Posterior cingulate gyrus (tissue), 11 donors: ENCODE results near the gene TMEM266.

Source experiments
- DNase-seq, 10 donors: peaks; one replicate each; pipeline versions ENCODE4 v3.0.0 to v3.0.0-alpha.2; 2020 to 2021; ENCODE audit warnings: mixed read lengths in 3 of 10
- intact Hi-C: fragments of 100-400 bp; cut with DNase I; formaldehyde crosslinking; loops from one replicate; pipeline ENCODE4 v1.15.1; 2023

The TMEM266 gene

DNA sequence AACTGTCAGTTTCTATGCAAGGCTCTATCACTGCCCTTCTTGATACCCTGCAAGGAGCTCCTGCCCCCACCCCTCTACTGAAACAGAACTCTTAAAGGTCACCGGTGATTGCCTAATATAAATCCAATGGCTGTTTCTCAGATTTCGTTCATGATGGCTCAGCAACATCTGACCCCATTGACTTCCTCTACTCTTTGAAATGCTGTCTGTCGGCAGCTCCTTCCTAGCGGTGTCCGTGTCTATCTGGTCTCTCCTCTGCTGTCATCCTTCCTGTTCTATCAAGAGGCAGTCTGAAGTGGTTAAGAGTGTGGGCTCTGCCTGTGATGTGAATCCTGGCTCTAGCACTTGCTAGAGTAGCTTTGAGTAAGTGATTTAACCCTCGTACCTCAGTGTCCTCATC lies 5.5 kb downstream of the TMEM266 start:
- no peak for DNase-seq
- intact Hi-C loops: no loop called here

DNA sequence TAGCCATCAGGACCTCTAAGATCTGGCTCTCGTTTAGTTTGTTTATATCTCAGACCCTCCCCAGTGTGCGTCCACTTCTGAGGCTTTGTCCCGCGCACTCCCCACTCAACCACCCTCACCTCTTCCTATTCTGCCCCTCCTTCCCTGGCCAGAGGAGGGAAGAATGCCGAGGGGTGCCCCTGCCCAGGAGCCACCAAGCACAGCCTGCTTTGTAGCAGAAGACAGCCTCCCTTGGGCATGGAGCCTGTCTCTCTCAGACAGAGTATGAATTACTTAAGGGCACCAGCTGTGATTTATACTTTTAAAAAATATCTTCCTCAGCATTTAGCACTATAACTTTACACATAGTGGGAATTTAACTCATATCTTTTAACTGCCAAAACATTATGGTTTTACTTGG lies 6.0 kb downstream of the TMEM266 start:
- intact Hi-C loops: no loop called here
- no peak for DNase-seq

DNA sequence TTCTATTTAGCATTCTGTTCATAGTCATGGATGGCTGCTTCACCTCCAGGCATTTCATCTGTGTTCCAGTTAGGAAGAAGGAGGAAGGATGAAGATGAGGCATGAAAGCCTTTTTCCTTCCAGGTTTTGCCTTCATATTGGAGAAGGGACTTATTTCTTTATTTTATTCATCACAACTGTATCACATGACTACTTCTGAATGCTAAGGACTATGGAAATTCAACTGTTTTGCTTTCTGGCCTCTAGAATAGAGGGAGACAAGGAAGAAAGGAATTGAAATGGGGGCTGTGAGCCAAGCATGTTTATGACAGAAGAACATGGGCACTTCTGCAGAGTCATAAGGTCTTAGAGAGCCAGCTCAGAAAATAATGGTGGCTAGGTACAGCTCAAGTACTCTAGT lies 10.4 kb downstream of the TMEM266 start:
- no peak for DNase-seq
- intact Hi-C loops: no loop called here

DNA sequence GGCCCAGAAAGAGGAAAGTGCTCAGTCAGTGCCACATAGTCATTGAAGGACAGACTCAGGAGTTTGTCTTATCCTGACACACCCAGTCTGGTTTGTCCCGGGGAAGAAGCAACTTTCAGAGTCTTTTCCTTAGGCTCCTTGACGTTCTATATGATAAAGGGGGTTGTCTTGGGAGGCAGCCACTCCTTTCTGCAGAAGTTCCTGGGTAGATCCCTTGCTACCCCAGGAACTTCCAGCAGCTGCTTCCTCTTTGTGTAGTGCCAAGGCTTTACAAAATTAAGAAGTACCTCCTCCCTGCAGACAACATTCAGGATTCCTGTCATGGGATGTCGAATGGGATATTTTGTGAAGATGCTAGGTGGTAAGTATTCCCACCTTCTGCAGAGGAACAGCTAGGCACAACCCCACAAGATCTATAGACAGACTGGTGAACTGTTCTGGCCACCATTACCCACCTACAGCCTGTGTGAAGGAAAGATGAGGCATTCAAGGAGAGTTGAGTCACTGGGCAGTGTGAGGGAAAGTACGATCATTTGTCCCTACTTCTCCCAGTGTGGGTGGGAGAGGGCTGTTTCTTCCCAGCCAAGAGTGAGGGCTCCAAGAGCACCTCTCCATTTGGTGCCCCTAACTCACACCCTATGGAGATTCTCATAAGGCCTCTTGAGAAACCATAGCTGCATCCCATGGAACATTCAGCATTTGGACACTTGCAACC lies 11.3 kb downstream of the TMEM266 start:
- intact Hi-C loops: no loop called here

DNA sequence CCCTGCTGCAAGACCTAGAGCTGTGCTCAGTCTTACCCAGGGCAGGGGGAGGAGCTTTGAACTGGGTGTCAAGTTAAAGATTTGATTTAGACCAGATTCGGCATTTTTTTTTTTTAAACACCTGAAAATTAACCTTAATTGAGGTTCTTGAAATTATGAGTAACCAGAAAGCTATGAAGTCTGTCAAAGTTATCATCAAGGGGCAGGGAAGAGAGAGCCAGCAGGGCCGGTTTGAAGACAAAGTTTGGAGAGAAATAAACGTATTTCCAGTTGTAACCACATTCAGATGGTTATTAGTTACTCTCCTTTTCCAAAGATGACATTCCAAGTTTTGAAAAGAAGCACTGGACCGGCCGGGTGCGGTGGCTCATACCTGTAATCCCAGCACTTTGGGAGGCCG lies 12.0 kb downstream of the TMEM266 start:
- intact Hi-C loops: no loop called here
- DNase-seq: no peak

More for the DNA sequence above, 11.3 kb downstream of the TMEM266 start:
- DNase-seq: no peak

DNA sequence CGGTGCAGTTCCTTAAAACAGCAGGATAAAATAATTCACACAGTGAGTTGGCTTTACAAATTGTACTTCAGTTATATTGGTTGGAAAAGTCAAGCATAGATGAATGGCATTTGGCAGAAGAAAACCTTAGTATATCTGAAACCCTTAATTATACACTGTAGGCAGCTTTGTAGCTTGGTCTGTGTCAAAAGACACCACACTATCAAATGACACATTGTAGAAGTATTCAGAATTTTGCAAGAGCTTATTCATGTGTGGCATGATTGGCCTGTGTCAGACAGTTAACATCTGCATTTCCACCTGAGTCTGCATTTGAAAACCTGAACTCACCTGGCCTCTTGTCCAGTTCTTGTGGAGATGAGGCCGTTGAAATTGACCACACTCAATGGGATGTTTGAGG lies 13.8 kb downstream of the TMEM266 start:
- intact Hi-C loops: no loop called here
- DNase-seq: no peak

DNA sequence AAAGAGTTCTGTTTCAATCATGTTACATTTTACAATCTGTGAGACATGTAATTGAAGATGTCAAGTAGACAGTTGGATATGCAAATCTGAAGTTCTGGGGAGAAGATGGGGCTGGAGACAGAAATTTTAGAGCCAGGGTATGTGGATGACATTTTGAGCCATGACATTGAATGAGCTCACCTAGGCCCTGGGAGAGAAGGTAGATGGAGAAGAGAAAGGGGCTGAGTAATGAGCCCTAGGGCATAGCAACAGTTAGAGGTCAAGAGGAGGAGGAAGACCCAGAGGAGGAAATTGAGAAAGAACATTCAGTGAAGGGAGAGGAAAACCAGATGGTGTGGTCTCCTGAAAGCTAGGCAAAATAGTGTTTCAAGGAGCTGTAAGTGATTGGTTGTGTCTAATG lies 15.3 kb downstream of the TMEM266 start:
- intact Hi-C loops: no loop called here
- DNase-seq: no peak

DNA sequence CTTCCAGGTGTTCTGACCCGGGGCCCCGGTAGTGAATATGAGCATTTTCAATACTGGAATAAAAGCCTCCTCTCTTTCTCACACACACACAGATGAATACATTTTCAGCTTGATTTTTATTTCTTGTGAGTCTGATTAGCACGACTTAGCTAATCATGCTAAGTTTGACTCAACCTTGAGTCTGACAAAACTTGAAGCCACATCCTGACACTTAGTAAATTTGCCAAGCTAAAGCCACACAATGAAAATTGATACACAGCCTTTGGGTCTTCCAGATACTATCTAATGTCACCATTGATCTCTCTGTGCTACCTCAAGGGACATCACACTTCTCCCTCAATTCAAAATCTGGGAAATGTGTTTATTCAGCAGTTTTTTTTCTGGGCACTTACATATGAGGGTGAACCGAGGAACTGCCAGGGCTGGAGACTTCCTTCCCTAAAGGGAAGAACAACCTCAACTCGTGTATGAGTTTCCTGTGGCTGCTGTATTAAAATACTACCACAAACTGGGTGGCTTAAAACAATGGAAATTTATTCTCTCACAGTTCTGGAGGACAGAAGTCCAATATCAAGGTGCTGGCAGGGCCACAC lies 18.6 kb downstream of the TMEM266 start:
- DNase-seq: no peak
- intact Hi-C loops: no loop called here

DNA sequence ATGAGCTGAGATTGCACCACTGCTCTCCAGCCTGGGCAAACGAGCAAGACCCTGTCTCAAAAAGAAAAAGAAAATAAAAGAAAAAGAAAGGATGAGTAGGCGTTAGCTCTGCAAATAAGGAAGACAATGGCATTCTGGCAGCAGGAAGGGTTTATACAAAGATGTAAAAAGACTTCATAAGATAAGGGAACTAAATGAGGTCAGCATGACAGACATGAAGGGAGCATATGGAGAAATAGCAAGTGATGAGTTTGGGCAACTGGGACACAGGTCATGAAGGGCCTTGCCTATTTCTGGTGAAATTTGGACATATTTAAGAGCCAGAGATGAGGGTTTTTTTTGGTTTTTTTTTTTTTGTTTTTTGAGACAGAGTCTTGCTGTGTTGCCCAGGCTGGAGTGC lies 24.5 kb downstream of the TMEM266 start:
- no peak for DNase-seq
- intact Hi-C loops: no loop called here

DNA sequence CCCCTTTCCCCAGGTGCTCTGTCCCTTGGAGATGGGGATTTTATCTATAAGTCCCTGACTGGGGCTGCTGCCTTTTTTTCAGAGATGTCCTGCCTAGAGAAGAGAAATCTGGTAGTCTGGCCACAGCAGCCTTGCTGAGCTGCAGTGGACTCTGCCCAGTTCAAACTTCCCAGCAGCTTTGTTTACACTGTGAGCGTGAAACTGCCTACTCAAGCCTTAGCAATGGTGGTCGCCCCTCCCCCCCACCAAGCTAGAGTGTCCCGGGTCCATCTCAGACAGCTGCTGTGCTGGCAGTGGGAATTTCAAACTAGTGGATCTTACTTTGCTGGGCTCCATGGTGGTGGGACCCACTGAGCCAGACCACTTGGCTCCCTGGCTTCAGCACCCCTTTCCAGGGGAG lies 38.9 kb downstream of the TMEM266 start:
- DNase-seq: no peak
- intact Hi-C loops: no loop called here

DNA sequence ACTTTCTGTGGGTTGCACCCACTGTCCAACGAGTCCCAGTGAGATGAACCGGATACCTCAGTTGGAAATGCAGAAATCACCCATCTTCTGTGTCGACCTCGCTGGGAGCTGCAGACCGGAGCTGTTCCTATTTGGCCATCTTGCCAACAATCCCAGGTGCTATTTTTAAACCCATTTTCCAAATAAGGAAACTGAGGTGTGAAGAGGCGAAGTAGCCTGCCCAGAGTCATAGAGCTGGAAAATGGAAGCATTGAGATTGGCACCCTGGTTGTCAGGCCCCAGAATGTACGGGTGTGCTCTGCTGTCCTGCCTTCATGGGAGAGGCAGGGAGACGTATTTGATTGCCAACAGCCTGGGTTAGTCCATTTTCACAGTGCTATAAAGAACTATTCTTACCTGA lies 39.6 kb downstream of the TMEM266 start:
- intact Hi-C loops: no loop called here
- no peak for DNase-seq

DNA sequence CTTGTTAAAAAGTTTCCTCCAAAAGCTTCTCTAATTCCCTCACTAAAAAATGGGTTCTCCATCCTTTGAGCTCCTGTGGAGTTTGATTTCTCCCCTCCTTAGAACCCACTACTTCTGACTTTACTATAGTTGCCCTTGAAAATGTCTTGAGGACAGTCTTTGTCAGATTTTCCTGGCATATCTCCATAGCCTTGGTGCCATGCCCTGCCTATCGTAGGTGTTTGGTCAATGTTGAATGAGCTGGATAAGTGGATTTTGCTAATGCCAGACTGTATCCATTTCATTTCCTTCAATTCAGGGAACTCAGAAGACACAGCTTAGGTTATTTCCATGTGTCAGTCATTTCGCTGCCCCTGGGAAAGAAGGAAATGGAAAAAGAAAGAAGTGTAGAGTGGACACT lies 40.6 kb downstream of the TMEM266 start:
- intact Hi-C loops: no loop called here

DNA sequence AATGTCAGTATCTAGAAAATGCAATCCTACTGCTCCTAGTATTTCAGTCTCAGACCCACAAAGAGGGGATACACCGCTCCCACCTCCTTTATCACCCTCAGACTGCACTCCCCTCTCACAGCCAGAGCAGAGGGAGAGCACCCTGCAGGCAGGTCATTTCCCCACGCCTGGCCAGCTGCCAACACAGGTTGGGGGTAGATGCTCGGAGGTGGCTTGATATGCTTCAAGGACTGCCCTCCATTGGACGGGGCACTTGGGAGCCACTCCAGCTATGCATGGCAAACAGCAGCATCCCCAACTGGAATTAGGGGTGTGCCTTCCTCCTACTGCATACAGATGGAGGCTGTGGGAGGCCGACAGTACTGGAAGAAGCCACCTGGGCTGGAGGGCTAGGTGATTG lies 41.9 kb downstream of the TMEM266 start:
- DNase-seq: no peak
- intact Hi-C loops: no loop called here

More for the DNA sequence above, 40.6 kb downstream of the TMEM266 start:
- no peak for DNase-seq

DNA sequence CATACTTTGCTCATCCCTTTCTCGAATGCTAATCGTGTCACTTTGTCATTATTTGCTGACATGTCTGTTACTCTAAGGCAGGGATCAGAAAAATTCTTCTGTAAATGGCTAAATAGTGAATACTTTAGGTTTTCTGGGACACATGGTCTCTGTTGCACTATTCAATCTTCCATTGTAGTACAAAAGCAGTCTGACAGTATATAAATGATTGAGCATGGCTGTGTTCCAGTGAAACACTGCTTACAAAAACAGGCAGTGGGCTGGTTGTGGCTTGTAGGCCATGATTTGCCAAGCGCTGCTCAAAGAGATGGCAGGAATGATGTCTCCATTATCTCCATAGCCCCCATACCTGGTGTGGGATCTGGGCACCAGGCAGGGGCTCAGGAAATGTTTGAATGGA lies 45.6 kb downstream of the TMEM266 start:
- no peak for DNase-seq
- intact Hi-C loops: no loop called here

DNA sequence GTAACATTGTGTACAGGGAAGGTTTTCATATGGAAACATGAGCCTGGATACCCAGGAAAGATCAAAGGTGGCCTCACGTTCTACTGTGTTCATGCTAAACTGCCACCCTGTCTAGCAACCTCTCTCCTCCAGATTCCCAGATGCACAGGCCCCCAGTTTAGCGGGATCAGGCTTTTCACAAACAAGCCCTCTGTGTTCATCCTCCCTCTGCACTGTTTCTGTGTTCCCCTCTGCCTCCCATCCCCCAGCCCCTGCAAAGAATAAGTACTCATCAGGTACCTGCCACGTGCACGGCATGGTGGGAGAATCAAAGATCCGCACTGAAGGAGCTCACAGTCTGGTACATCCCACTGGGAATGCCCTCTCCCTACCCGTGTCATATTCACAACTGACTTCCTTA lies 46.1 kb downstream of the TMEM266 start:
- intact Hi-C loops: no loop called here
- no peak for DNase-seq

DNA sequence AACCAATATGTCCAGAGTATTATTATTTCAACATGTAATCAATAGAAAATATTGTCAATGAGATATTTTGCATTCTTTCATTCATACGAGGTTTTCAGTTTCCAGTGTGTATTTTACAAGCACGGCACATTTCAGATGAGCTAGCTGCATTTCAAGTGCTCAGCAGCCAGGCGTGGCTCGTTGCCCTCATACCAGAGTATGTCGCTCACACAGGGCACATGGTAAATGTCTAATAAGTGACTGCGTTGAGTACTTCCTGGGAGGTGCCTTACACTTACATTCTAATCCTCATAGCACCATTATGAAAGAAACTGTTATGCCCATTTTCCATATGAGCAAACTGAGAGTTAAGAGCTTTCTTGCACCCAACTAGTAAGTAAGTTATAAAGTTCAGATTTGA lies 47.4 kb downstream of the TMEM266 start:
- peak in 1 of 10 donors; percentile 20 for DNase-seq
- intact Hi-C loops: no loop called here

DNA sequence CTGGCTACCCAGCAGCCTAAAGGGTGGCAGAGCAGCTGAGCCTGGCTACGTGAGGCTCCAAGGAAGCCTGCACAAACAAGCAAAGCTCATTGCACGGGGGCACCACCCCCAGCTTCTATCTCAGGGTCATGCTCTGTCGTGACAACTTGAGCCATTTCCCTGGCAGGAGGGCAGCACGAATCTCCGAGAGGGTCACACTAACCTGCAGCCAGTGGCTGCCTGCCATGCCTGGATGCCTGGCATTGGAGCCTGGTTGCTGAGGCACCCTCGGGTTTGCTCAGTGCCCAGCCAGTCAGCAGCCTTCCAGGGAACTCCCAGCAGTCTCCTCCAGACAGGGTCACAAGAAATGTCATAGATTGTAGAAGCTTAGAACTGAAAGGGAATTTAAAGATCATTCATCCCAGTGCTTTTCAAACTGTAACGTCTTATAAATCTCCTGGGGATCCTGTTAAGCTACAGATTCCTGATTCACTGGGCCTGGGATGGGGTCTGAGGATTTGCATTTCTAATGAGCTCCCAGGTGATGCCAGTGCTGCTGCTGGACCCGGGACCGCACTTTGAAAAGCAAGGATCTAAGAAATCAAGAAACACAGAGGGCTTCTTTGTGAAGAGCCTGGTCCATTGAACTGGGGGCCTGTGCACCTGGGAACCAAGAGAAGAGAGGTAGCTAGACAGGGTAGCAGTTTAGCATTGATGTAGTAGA lies 48.4 kb downstream of the TMEM266 start:
- DNase-seq: peak in 7 of 10 donors; percentile 16 to 87 (median 43)
- intact Hi-C loops: no loop called here

DNA sequence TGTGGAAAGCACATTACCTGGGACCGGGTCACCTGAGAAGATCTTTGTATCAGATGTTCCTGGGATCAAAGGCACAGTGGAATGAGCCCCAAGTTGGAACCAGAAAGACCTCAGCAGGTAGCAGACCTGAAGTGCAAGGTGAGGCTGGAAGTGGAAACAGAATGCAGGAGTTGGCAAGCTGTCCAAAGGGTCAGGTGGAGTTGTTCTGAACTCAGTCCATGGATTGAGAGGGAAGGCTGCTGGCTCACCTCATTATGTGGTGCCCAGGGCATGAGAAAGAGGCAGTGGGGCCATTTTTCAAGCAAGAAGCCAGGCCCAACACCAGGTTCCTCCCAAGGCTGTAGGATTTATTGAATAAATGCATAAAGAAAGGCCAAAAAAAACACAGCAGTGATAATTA lies 49.3 kb downstream of the TMEM266 start:
- intact Hi-C loops: no loop called here
- no peak for DNase-seq

DNA sequence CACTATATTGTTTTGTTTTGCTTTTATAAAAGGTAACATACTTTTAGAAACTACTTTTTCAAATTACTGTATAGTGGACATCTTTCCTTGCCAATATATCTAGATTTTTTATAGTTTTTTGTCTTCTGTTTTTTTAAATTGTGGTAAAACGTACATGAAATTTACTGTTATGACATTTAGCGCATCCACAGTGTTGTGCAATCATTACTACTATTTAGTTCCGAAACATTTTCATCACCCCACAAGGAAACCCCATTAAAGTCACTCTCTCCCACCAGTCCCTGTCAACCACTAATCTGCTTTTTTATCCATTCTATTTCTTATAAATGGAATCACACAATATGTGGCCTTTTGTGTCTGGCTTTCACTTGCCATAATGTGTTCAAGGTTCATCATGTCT lies 54.8 kb downstream of the TMEM266 start:
- intact Hi-C loops: no loop called here
- DNase-seq: no peak

DNA sequence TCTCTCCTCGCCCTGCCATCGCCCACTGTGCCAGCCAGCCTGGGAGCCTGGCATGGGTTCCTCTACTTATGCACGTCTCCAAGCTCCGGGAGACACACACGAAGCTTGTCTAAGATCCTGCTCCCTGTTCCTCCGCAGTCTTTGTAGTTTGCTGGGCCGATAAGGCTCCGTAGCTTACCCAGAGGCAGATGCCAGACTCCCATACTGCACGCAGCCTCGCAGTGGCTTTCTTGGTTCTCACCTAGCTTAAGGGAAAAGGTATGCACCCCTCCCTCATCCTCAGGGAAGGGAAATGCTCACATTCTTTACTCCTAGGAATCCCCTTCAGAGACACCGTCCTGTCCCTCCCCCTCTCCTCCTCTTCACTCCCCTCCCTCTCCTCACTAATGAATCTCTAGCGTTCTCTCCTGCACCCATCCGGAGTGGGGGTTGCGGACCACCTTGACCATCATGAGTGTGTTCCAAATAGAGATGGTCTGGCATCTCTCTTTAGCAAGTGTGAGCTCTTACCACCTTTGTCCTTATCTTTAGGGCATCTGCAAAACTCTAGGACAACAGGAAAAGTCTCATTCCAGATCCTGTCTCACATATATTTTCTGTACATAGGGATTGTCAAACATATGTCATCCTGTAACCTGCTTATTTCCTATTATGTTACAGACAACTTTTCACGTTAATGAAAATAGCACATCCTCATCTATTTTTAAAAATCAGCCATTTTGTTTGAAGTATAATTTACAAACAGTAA lies 56.5 kb downstream of the TMEM266 start:
- DNase-seq: peak in 1 of 10 donors; percentile 73
- intact Hi-C loops: no loop called here

DNA sequence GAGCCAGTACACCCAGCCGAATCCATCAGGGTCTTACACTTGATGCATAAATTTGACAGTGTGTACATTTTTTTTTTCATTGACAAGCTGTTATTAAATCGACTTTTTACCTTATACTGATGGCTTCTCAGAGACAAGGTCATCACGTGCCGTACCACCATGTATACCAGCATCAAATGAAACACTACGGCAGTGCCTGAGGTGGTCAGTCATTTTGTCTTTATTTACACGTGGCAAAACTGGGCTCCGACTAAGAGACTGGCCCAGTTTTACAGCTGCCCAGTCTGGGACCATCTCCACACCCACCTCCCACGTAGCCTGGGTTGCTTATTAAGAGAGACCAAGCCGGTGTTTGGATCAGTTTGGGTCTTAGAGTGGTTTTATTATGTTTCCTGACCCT lies 57.4 kb downstream of the TMEM266 start:
- intact Hi-C loops: no loop called here
- DNase-seq: no peak
